Activated CD4-positive, alpha-beta memory T cell treated with anti-CD3 and anti-CD28 coated beads for 36 hours (primary cell): ENCODE results near the gene KLHL22. TPM values are rescaled to one million over a fixed set of nuclear protein-coding genes. Genes with fewer than 3 reads are reported as not detected.

Experiments
- CTCF ChIA-PET: fragments of 350-600 bp; sonication (Branson Sonifier 250); formaldehyde crosslinking; loops from one replicate; lab custom pipeline; 2021; ENCODE audit warnings: antibody characterized with exemption, inconsistent platforms; lab: Charles Lee
- POLR2A ChIA-PET: fragments of 350-600 bp; sonication (Branson Sonifier 250); formaldehyde crosslinking; loops from one replicate; lab custom pipeline; 2021; ENCODE audit warnings: antibody characterized with exemption; lab: Charles Lee
- DNase-seq: peaks from one replicate; pipeline ENCODE4 v3.0.0-alpha.2; 2020
- H3K27ac Mint-ChIP-seq: one replicate; pipeline ENCODE4 v1.8.0; 2021; ENCODE audit warnings: mixed read lengths
- H3K27me3 Mint-ChIP-seq: one replicate; pipeline ENCODE4 v1.8.0; 2021; ENCODE audit warnings: mixed read lengths
- H3K36me3 Mint-ChIP-seq: one replicate; pipeline ENCODE4 v1.8.0; 2021; ENCODE audit warnings: mixed read lengths
- H3K4me1 Mint-ChIP-seq: one replicate; pipeline ENCODE4 v1.8.0; 2021; ENCODE audit warnings: low read depth, mixed read lengths
- H3K4me3 Mint-ChIP-seq: one replicate; pipeline ENCODE4 v1.8.0; 2021; ENCODE audit warnings: mild to moderate bottlenecking, mixed read lengths
- H3K9me3 Mint-ChIP-seq: one replicate; pipeline ENCODE4 v1.8.0; 2021; ENCODE audit warnings: mixed read lengths
- intact Hi-C: fragments of 100-400 bp; cut with micrococcal nuclease; formaldehyde crosslinking; loops from one replicate; pipeline ENCODE4 v1.15.1; 2023
- total RNA-seq, 2 experiments: library from RNA; stranded (reverse); gene quantifications; one replicate each; pipeline ENCODE4 v1.2.3, GENCODE V29; 2021

Gene KLHL22
- total RNA-seq, 2 experiments from 2014 or later = 23.3 to 25.5 TPM

- Mint-ChIP-seq H3K4me1 (peaks cover 11% of the 10 kb centered on the region), H3K27ac (no peak overlapping the region), H3K27me3 (peaks cover 18% of the 10 kb centered on the region), H3K4me3 (no peak overlapping the region), H3K36me3 (peaks cover 4% of the 10 kb centered on the region), H3K9me3 (no peaks in the 10 kb centered on the region)
- ChIA-PET CTCF (interaction anchor here (2.2 kb wide), 1 partner anchor 15 kb away, joined by 16 read pairs; no protein-coding TSS in a partner anchor), POLR2A (no interaction called here)
- intact Hi-C loops = no loop called here
- DNase-seq = no peak
These were observed 54.7 kb downstream of the KLHL22 start for GRCh38 chr22:20440637-20441591.

GRCh38 chr22:20439928-20440575 lies 55.5 kb downstream of the KLHL22 start:
- Mint-ChIP-seq H3K4me3 (no peak overlapping the region), H3K4me1 (peaks cover 14% of the 10 kb centered on the region), H3K9me3 (no peaks in the 10 kb centered on the region), H3K36me3 (peaks cover 4% of the 10 kb centered on the region), H3K27me3 (peaks cover 26% of the 10 kb centered on the region), H3K27ac (no peak overlapping the region)
- POLR2A ChIA-PET = no interaction called here
- intact Hi-C loops = no loop called here
- CTCF ChIA-PET = interaction anchor here (2.2 kb wide), 1 partner anchor 16 kb away, joined by 16 read pairs; no protein-coding TSS in a partner anchor
- DNase-seq = no peak

- H3K4me3 Mint-ChIP-seq = no peak overlapping the region
- peaks cover 4% of the 10 kb centered on the region for H3K36me3 Mint-ChIP-seq
- ChIA-PET CTCF (interaction anchor here (0.9 kb wide), 1 partner anchor 21 kb away, joined by 3 read pairs; no protein-coding TSS in a partner anchor), POLR2A (no interaction called here)
- H3K9me3 Mint-ChIP-seq = no peaks in the 10 kb centered on the region
- peaks cover 31% of the 10 kb centered on the region for H3K27me3 Mint-ChIP-seq
- intact Hi-C loops = no loop called here
- DNase-seq = no peak
- H3K27ac Mint-ChIP-seq = no peak overlapping the region
- H3K4me1 Mint-ChIP-seq = peaks cover 14% of the 10 kb centered on the region
These were observed 56.1 kb downstream of the KLHL22 start for GRCh38 chr22:20439556-20439927.

GRCh38 chr22:20438678-20439492 lies 56.7 kb downstream of the KLHL22 start:
- ChIA-PET POLR2A (interaction anchor here (0.6 to 1.1 kb wide), 3 partner anchors 10 to 25 kb away, joined by 3 to 4 read pairs (median 3); no protein-coding TSS in a partner anchor), CTCF (interaction anchor here (0.9 kb wide), 1 partner anchor 20 kb away, joined by 3 read pairs; no protein-coding TSS in a partner anchor)
- Mint-ChIP-seq H3K9me3 (no peaks in the 10 kb centered on the region), H3K36me3 (peaks cover 4% of the 10 kb centered on the region), H3K4me1 (peaks cover 14% of the 10 kb centered on the region), H3K4me3 (no peak overlapping the region), H3K27ac (no peak overlapping the region), H3K27me3 (peaks cover 34% of the 10 kb centered on the region)
- no peak for DNase-seq
- intact Hi-C loops = no loop called here

GRCh38 chr22:20438427-20438677 lies 57.2 kb downstream of the KLHL22 start:
- POLR2A ChIA-PET = interaction anchor here (0.6 to 1.1 kb wide), 3 partner anchors 9 to 26 kb away, joined by 3 to 4 read pairs (median 3); no protein-coding TSS in a partner anchor
- DNase-seq = no peak
- Mint-ChIP-seq H3K9me3 (no peaks in the 10 kb centered on the region), H3K27ac (no peak overlapping the region), H3K4me1 (peaks cover 14% of the 10 kb centered on the region), H3K4me3 (no peak overlapping the region), H3K36me3 (peaks cover 4% of the 10 kb centered on the region), H3K27me3 (peaks cover 34% of the 10 kb centered on the region)
- CTCF ChIA-PET = no interaction called here
- intact Hi-C loops = no loop called here

- POLR2A ChIA-PET = interaction anchor here (0.6 to 1.1 kb wide), 3 partner anchors 9 to 27 kb away, joined by 3 to 4 read pairs (median 3); no protein-coding TSS in a partner anchor
- H3K36me3 Mint-ChIP-seq = peaks cover 3% of the 10 kb centered on the region
These were observed 57.8 kb downstream of the KLHL22 start, which contains the start of gene SCARF2 for GRCh38 chr22:20437613-20438426. Gene SCARF2 (minus strand): TSS chr22:20437825. CDS start chr22:20437754, 71 bp downstream.

GRCh38 chr22:20436768-20437612 lies 58.6 kb downstream of the KLHL22 start:
- Mint-ChIP-seq H3K4me1 (peaks cover 14% of the 10 kb centered on the region), H3K36me3 (no peaks in the 10 kb centered on the region), H3K27me3 (peaks cover 41% of the 10 kb centered on the region), H3K4me3 (peak overlapping the region; percentile 30), H3K27ac (no peak overlapping the region), H3K9me3 (no peaks in the 10 kb centered on the region)
- intact Hi-C loops = loop anchor here (2.0 kb wide), 1 partner anchor 18 kb away; no protein-coding TSS in a partner anchor
- no peak for DNase-seq
- ChIA-PET POLR2A (no interaction called here), CTCF (no interaction called here)

More at GRCh38 chr22:20437613-20438426, 57.8 kb downstream of the KLHL22 start, which contains the start of gene SCARF2:
- intact Hi-C loops = loop anchor here (2.0 kb wide), 1 partner anchor 17 kb away; no protein-coding TSS in a partner anchor
- CTCF ChIA-PET = no interaction called here
- Mint-ChIP-seq H3K9me3 (no peaks in the 10 kb centered on the region), H3K27ac (no peak within 1 kb of the TSS), H3K4me3 (peak within 1 kb of the TSS; percentile 30), H3K4me1 (peaks cover 14% of the 10 kb centered on the region), H3K27me3 (peaks cover 37% of the 10 kb centered on the region)
- DNase-seq = no peak

- POLR2A ChIA-PET = no interaction called here
- Mint-ChIP-seq H3K9me3 (no peaks in the 10 kb centered on the region), H3K4me1 (peaks cover 17% of the 10 kb centered on the region), H3K4me3 (no peak overlapping the region), H3K27ac (no peak overlapping the region), H3K36me3 (no peaks in the 10 kb centered on the region), H3K27me3 (peaks cover 45% of the 10 kb centered on the region)
- CTCF ChIA-PET = no interaction called here
- no peak for DNase-seq
- intact Hi-C loops = loop anchor here (2.0 kb wide), 1 partner anchor 18 kb away; no protein-coding TSS in a partner anchor
These were observed 59.3 kb downstream of the KLHL22 start for GRCh38 chr22:20436307-20436767.

- H3K9me3 Mint-ChIP-seq = no peaks in the 10 kb centered on the region
- no peak overlapping the region for H3K27ac Mint-ChIP-seq
- H3K4me1 Mint-ChIP-seq = peaks cover 18% of the 10 kb centered on the region
- ChIA-PET POLR2A (no interaction called here), CTCF (interaction anchor here (1.2 to 2.8 kb wide), 2 partner anchors 17 to 128 kb away, joined by 3 to 15 read pairs; no protein-coding TSS in a partner anchor)
- no peak for DNase-seq
- peaks cover 45% of the 10 kb centered on the region for H3K27me3 Mint-ChIP-seq
- intact Hi-C loops = loop anchor here (2.0 kb wide), 1 partner anchor 19 kb away; no protein-coding TSS in a partner anchor
- H3K36me3 Mint-ChIP-seq = no peaks in the 10 kb centered on the region
- H3K4me3 Mint-ChIP-seq = no peak overlapping the region
These were observed 59.9 kb downstream of the KLHL22 start for GRCh38 chr22:20435436-20436306.
